ENCODE data around the gene HIC2.
"Not testable (repeated sequence)": the region's sequence is repeated elsewhere in the genome, so short reads cannot be mapped to it uniquely, and the experiment has no call there.

Gene HIC2

DNA sequence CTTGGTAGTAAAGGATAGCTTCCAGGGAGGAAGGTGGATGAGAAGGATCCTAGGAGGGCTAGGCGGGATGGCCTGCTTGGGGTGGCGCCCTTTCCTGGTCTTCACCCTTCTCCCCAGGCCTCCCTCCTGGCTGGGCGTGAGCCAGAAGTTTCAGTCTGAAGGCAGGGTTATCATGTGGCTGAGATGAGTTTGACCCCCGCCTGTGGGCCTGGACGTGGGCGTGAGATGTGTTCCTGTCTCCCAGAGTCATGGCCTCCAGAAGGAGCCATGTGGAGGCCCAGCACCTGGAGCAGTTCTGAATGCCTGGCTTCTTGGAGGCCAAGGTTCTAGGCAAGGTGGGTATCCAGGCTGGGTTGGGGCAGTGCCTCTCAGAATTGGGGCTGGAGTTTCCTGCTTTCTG lies 20.8 kb downstream of the HIC2 start:
- not testable (repeated sequence) for H3K27me3 ChIP-seq (ENCODE audit: control insufficient read depth in 1 of 2, insufficient read depth in 2 of 2, low read length in 2 of 2); H3K27ac ChIP-seq (ENCODE audit: low read length); H3K9ac ChIP-seq (ENCODE audit: low read length in 2 of 2)

DNA sequence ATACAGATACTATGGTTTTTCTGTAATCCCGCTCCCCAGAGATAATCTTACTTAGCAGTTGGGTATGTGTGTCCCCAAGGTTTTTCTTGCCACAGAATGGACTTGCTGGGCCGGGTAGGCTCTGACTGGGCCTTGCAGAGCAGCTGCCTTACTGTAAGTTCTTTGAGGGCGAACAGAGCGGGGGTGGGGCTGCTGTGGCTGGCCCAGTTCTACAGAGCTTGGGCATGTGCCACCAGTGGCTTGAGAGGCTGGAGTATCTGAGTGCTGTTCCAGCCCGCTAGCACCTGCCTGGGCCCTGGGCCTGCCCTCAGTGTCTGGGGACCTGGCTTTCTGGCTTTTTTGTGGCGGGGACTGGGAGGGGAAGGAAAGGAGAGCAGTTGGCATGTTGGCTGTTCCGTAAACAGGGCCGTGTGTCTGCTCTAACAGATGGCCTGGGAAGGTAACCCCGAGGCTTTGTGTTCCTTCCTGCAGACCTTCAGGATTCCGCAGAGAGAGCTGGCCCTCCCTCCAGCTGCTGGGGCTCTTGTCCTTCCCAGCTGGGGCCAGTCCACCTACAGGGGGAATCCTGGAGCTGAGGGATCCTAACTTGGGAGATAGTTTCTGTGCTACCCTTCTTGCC lies 23.0 kb downstream of the HIC2 start:
- not testable (repeated sequence) for H3K36me3 ChIP-seq (ENCODE audit: control insufficient read depth in 2 of 2, insufficient read depth in 2 of 2, low read length in 2 of 2); H3K4me1 ChIP-seq (ENCODE audit: control insufficient read depth, insufficient read depth, low read length); H3K4me3 ChIP-seq (ENCODE audit: low read length in 2 of 2); H3K27me3 ChIP-seq (ENCODE audit: control insufficient read depth in 1 of 2, insufficient read depth in 2 of 2, low read length in 2 of 2); H3K9me3 ChIP-seq (ENCODE audit: control insufficient read depth in 2 of 2, low read length in 2 of 2); H3K27ac ChIP-seq (ENCODE audit: low read length); H3K9ac ChIP-seq (ENCODE audit: low read length in 2 of 2)

More for the DNA sequence above, 20.8 kb downstream of the HIC2 start:
- not testable (repeated sequence) for H3K9me3 ChIP-seq (ENCODE audit: control insufficient read depth in 2 of 2, low read length in 2 of 2); H3K36me3 ChIP-seq (ENCODE audit: control insufficient read depth in 2 of 2, insufficient read depth in 2 of 2, low read length in 2 of 2); H3K4me1 ChIP-seq (ENCODE audit: control insufficient read depth, insufficient read depth, low read length); H3K4me3 ChIP-seq (ENCODE audit: low read length in 2 of 2)

DNA sequence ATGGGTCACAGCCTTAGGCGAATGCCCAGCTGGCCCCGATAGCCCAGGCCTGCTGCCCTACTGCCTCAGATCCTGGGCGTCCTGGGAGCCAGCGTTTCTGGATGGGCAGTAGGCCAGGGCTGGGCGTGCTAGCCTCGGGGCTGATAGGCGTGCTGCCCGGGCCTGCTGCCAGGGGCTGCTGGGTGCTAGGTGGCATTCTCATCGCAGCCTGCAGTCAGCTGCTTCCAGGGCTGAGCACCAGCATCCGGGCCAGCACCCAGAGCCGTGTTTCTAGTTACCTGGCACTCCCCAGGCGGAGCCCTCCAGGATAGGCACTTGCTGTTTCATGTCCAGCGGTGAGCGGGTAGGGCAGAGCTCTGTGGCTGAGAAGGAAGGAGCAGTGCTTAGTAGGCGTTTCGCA lies 23.5 kb downstream of the HIC2 start:
- H3K27ac ChIP-seq (ENCODE audit: low read length); H3K9ac ChIP-seq (ENCODE audit: low read length in 2 of 2); H3K36me3 ChIP-seq (ENCODE audit: control insufficient read depth in 2 of 2, insufficient read depth in 2 of 2, low read length in 2 of 2); H3K9me3 ChIP-seq (ENCODE audit: control insufficient read depth in 2 of 2, low read length in 2 of 2); H3K4me3 ChIP-seq (ENCODE audit: low read length in 2 of 2); H3K4me1 ChIP-seq (ENCODE audit: control insufficient read depth, insufficient read depth, low read length); H3K27me3 ChIP-seq (ENCODE audit: control insufficient read depth in 1 of 2, insufficient read depth in 2 of 2, low read length in 2 of 2): not testable (repeated sequence)

DNA sequence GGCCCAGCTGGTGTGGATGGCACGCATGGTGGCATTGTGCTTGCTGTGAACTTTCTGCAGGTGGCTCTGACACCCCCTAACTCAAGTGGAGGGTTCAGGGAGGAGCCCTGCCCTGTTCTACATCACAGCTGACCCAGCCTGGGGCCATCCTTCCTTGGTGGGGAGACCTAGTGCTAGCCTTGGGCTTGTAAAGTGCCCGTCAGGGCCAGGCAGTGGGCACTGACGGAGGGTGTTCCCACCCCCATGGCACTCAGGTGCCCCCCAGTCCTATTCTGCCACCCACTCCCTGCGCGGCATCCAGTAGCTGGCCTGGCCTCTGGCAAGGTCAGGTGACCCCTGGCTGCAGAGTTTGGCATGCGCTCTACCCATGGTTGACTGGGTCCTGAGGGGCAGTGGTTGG lies 24.0 kb downstream of the HIC2 start:
- H3K36me3 ChIP-seq (ENCODE audit: control insufficient read depth in 2 of 2, insufficient read depth in 2 of 2, low read length in 2 of 2); H3K4me3 ChIP-seq (ENCODE audit: low read length in 2 of 2); H3K27ac ChIP-seq (ENCODE audit: low read length); H3K9ac ChIP-seq (ENCODE audit: low read length in 2 of 2); H3K4me1 ChIP-seq (ENCODE audit: control insufficient read depth, insufficient read depth, low read length); H3K27me3 ChIP-seq (ENCODE audit: control insufficient read depth in 1 of 2, insufficient read depth in 2 of 2, low read length in 2 of 2); H3K9me3 ChIP-seq (ENCODE audit: control insufficient read depth in 2 of 2, low read length in 2 of 2): not testable (repeated sequence)

DNA sequence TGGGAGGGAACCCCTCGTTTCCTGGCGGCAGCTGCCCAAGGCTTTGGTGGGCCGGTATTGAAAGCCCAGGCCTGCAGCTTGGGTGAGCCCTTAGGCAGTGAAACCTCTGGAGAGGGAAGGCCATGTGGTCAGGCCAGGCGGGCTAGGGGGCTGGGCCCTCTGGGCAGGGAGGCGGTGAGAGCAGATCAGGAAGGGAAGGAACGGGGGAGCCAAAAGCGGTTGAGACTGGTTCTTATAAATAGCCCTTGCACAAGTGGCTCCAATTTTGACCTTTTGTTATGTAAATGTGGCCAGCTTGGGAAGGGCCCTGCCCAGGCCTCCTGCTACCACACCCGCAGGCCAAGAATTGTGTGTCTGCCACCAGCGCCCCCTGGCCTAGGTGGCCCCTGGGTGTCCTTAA lies 25.0 kb downstream of the HIC2 start:
- H3K9me3 ChIP-seq (ENCODE audit: control insufficient read depth in 2 of 2, low read length in 2 of 2); H3K27me3 ChIP-seq (ENCODE audit: control insufficient read depth in 1 of 2, insufficient read depth in 2 of 2, low read length in 2 of 2); H3K4me3 ChIP-seq (ENCODE audit: low read length in 2 of 2); H3K27ac ChIP-seq (ENCODE audit: low read length); H3K9ac ChIP-seq (ENCODE audit: low read length in 2 of 2); H3K4me1 ChIP-seq (ENCODE audit: control insufficient read depth, insufficient read depth, low read length): not testable (repeated sequence)
- H3K36me3 ChIP-seq (ENCODE audit: control insufficient read depth in 2 of 2, insufficient read depth in 2 of 2, low read length in 2 of 2): peaks cover 11 to 12% of the 10 kb centered on the region in 2 donors

DNA sequence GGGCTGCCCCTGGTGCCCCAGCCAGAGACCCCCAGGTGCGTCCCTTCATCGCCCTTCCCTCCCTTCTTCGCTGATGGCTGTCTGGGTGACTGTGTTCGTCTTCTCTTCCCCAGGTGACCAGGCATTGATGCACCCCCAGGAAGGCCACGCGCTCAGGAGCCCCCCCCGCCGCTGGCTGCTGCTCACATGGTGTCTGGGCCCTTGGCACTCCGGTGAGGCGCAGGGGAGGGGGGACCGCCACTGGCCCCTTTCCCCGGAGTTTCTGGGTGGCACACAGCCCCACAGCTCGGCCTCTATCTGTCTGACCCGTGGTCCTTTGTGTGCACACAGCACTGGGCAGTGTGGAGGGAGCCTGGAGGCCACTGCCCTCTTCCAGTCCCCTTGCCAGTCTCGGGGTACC lies 25.5 kb downstream of the HIC2 start:
- not testable (repeated sequence) for H3K9ac ChIP-seq (ENCODE audit: low read length in 2 of 2); H3K27ac ChIP-seq (ENCODE audit: low read length); H3K9me3 ChIP-seq (ENCODE audit: control insufficient read depth in 2 of 2, low read length in 2 of 2); H3K4me3 ChIP-seq (ENCODE audit: low read length in 2 of 2); H3K27me3 ChIP-seq (ENCODE audit: control insufficient read depth in 1 of 2, insufficient read depth in 2 of 2, low read length in 2 of 2); H3K4me1 ChIP-seq (ENCODE audit: control insufficient read depth, insufficient read depth, low read length)
- H3K36me3 ChIP-seq (ENCODE audit: control insufficient read depth in 2 of 2, insufficient read depth in 2 of 2, low read length in 2 of 2): peaks cover 11 to 12% of the 10 kb centered on the region in 2 donors

DNA sequence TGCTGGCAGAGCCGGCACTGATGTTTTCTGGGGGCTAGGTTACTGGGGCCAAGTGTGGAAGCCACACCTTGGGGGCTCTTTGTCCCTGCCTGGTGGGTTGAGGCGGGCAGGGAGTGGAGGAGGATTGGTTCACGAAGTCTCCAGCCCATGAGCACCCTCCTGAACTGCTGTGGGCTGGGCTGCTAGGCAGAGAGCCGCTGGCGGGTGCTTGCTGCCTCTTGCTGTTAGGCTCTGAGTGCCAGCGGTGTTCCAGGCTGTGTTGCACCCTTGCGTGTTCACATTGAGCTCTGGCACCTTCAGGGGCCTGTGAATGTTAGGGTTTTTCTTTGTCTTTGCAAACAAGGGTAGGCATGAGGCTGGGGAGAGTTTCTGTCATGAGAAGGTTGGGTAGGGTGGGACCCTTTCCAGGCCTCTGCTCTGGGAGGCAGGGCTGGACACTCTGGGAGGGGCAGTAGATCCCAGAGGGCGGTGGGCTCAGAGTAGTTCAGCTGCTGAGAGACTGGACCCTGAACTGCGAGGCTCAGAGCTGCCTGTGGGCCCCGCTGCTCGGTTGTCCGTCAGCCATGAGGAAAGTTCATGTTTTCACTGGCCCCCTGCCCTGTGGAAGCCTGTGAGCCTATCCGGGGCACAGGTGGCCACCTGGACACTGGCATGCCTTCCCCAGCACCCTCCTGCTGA lies 26.0 kb downstream of the HIC2 start:
- Histone ChIP-seq H3K27me3 (ENCODE audit: control insufficient read depth in 1 of 2, insufficient read depth in 2 of 2, low read length in 2 of 2) (no peaks in the 10 kb centered on the region), H3K36me3 (ENCODE audit: control insufficient read depth in 2 of 2, insufficient read depth in 2 of 2, low read length in 2 of 2) (peaks cover 11 to 12% of the 10 kb centered on the region in 2 donors), H3K4me3 (ENCODE audit: low read length in 2 of 2) (no peak overlapping the region), H3K9ac (ENCODE audit: low read length in 2 of 2) (no peak overlapping the region), H3K27ac (ENCODE audit: low read length) (no peak overlapping the region), H3K9me3 (ENCODE audit: control insufficient read depth in 2 of 2, low read length in 2 of 2) (no peaks in the 10 kb centered on the region), H3K4me1 (ENCODE audit: control insufficient read depth, insufficient read depth, low read length) (no peaks in the 10 kb centered on the region)

DNA sequence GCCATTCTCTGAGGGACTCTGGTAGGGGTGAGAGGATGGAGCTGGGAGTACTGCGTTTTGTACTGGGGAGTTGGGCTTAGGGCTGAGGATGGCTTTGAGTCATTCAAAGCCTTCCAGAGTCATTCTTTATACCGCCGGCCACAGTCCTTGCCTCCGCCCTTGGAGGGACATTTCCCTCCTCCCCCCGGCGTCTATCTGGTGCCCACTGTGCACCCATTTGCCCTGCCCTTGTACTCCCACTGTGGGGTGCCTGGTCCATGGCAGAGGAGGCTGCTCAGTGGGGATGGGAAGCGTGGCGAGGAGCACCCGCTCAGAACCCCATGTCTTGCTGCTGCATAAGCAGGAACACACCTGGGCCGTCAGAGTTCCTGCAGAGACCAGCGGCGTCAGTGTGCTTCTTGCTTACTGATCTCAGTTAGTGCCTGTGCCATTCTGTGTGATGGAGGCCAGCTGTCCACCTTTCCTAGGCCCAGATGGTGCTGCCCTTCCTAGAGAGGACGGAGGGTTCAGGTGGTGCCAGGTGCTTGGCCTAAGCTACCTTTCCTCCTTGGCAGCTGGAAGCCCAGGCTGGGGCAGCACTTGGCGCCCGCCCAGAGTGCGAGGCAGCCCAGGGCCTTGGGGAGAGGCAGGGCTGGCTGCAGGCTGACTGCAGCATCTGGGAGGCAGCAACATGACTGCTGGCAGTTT lies 26.7 kb downstream of the HIC2 start:
- no peaks in the 10 kb centered on the region for H3K4me1 ChIP-seq (ENCODE audit: control insufficient read depth, insufficient read depth, low read length)
- no peak overlapping the region for H3K4me3 ChIP-seq (ENCODE audit: low read length in 2 of 2)
- H3K27ac ChIP-seq (ENCODE audit: low read length): no peak overlapping the region
- H3K9ac ChIP-seq (ENCODE audit: low read length in 2 of 2): no peak overlapping the region
- no peaks in the 10 kb centered on the region for H3K9me3 ChIP-seq (ENCODE audit: control insufficient read depth in 2 of 2, low read length in 2 of 2)
- peaks cover 12 to 15% of the 10 kb centered on the region in 2 donors for H3K36me3 ChIP-seq (ENCODE audit: control insufficient read depth in 2 of 2, insufficient read depth in 2 of 2, low read length in 2 of 2)
- H3K27me3 ChIP-seq (ENCODE audit: control insufficient read depth in 1 of 2, insufficient read depth in 2 of 2, low read length in 2 of 2): no peaks in the 10 kb centered on the region

DNA sequence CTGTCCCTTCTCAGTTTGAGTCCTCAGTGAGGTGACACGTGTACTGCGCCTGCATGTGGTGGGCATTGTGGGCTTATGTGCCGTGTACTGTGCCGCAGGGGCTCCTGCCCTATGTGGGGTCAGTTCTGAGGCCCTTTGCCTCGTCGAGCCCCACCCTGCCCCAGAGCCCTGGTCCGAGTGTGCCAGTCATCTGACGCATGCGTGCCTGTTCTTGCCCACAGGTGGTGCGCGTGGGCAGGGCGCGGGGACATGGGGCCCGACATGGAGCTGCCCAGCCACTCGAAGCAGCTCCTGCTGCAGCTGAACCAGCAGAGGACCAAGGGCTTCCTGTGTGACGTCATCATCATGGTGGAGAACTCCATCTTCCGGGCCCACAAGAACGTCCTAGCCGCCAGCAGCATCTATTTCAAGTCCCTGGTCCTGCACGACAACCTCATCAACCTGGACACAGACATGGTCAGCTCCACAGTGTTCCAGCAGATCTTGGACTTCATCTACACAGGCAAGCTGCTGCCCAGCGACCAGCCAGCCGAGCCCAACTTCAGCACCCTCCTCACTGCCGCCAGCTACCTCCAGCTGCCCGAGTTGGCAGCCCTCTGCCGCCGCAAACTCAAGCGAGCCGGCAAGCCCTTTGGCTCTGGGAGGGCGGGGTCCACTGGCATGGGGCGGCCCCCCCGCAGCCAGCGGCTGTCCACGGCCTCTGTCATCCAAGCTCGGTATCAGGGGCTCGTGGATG lies 27.7 kb downstream of the HIC2 start:
- H3K36me3 ChIP-seq (ENCODE audit: control insufficient read depth in 2 of 2, insufficient read depth in 2 of 2, low read length in 2 of 2): peaks cover 12 to 15% of the 10 kb centered on the region in 2 donors
- H3K27ac ChIP-seq (ENCODE audit: low read length): no peak overlapping the region
- H3K4me1 ChIP-seq (ENCODE audit: control insufficient read depth, insufficient read depth, low read length): no peaks in the 10 kb centered on the region
- H3K27me3 ChIP-seq (ENCODE audit: control insufficient read depth in 1 of 2, insufficient read depth in 2 of 2, low read length in 2 of 2): no peaks in the 10 kb centered on the region
- H3K4me3 ChIP-seq (ENCODE audit: low read length in 2 of 2): no peak overlapping the region
- no peaks in the 10 kb centered on the region for H3K9me3 ChIP-seq (ENCODE audit: control insufficient read depth in 2 of 2, low read length in 2 of 2)
- H3K9ac ChIP-seq (ENCODE audit: low read length in 2 of 2): no peak overlapping the region

DNA sequence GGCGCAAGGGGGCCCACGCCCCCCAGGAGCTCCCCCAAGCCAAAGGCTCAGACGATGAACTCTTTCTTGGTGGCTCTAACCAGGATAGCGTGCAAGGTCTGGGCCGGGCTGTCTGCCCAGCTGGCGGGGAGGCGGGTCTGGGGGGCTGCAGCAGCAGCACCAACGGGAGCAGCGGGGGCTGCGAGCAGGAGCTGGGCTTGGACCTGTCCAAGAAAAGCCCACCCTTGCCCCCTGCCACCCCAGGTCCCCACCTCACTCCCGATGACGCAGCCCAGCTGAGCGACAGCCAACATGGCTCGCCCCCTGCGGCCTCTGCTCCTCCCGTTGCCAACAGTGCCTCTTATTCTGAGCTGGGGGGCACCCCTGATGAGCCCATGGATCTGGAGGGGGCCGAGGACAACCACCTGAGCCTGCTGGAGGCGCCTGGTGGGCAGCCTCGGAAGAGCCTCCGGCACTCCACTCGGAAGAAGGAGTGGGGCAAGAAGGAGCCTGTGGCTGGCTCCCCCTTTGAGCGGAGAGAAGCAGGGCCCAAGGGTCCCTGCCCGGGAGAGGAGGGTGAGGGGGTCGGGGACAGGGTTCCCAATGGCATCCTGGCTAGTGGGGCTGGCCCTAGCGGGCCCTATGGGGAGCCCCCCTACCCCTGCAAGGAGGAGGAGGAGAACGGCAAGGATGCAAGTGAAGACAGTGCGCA lies 28.4 kb downstream of the HIC2 start:
- Histone ChIP-seq H3K9ac (ENCODE audit: low read length in 2 of 2) (no peak overlapping the region), H3K27me3 (ENCODE audit: control insufficient read depth in 1 of 2, insufficient read depth in 2 of 2, low read length in 2 of 2) (no peaks in the 10 kb centered on the region), H3K9me3 (ENCODE audit: control insufficient read depth in 2 of 2, low read length in 2 of 2) (no peaks in the 10 kb centered on the region), H3K4me1 (ENCODE audit: control insufficient read depth, insufficient read depth, low read length) (no peaks in the 10 kb centered on the region), H3K27ac (ENCODE audit: low read length) (no peak overlapping the region), H3K4me3 (ENCODE audit: low read length in 2 of 2) (no peak overlapping the region), H3K36me3 (ENCODE audit: control insufficient read depth in 2 of 2, insufficient read depth in 2 of 2, low read length in 2 of 2) (peaks cover 12 to 15% of the 10 kb centered on the region in 2 donors)

Measured in stomach smooth muscle (tissue), 2 donors.